Hepatocyte (in vitro differentiated cells): ENCODE results near the gene OR56A3. TPM values are rescaled to one million over a fixed set of nuclear protein-coding genes. Genes with fewer than 3 reads are reported as not detected.

Source experiments
- DNase-seq: peaks from one replicate; pipeline ENCODE4 v3.0.0-alpha.2; 2016; ENCODE audit warnings: low spot score
- H2AFZ ChIP-seq: fragments of 200-600 bp; sonication (generic); 2 replicates; pipeline ENCODE4 v1.6.0; 2016; ENCODE audit warnings: antibody characterized with exemption, mild to moderate bottlenecking
- H3K27ac ChIP-seq: fragments of 200-600 bp; sonication (generic); 2 replicates; pipeline ENCODE4 v1.5.1; 2016; ENCODE audit warnings: mild to moderate bottlenecking
- H3K27me3 ChIP-seq: fragments of 200-600 bp; sonication (generic); 2 replicates; pipeline ENCODE4 v1.6.1; 2016
- H3K36me3 ChIP-seq: fragments of 200-600 bp; sonication (generic); replicated peaks from 2 replicates; pipeline ENCODE4 v1.5.1; 2016; ENCODE audit warnings: low read depth; ENCODE audit not compliant: insufficient read depth
- H3K4me1 ChIP-seq: fragments of 200-600 bp; sonication (generic); 2 replicates; pipeline ENCODE4 v1.5.1; 2016; ENCODE audit warnings: mild to moderate bottlenecking, moderate library complexity; ENCODE audit not compliant: insufficient read depth
- H3K4me2 ChIP-seq: fragments of 200-600 bp; sonication (generic); 2 replicates; pipeline ENCODE4 v1.6.0; 2016
- H3K4me3 ChIP-seq: fragments of 200-600 bp; sonication (generic); 2 replicates; pipeline ENCODE4 v1.5.1; 2016; ENCODE audit warnings: mild to moderate bottlenecking
- H3K79me2 ChIP-seq: fragments of 200-600 bp; sonication (generic); 2 replicates; pipeline ENCODE4 v1.6.0; 2017; ENCODE audit warnings: mild to moderate bottlenecking
- H3K9me2 ChIP-seq: fragments of 200-600 bp; sonication (generic); replicated peaks from 2 replicates; pipeline ENCODE4 v1.6.0; 2017; ENCODE audit warnings: mild to moderate bottlenecking; ENCODE audit not compliant: insufficient read depth
- H3K9me3 ChIP-seq: fragments of 200-600 bp; sonication (generic); 2 replicates; pipeline ENCODE4 v1.5.1; 2016; ENCODE audit warnings: low read depth, mild to moderate bottlenecking
- H4K20me1 ChIP-seq: fragments of 200-600 bp; sonication (generic); 2 replicates; pipeline ENCODE4 v1.6.0; 2016; ENCODE audit warnings: mild to moderate bottlenecking; ENCODE audit not compliant: insufficient read depth, poor library complexity, severe bottlenecking
- EZH2 ChIP-seq: fragments of 200-600 bp; sonication (generic); IDR thresholded peaks from 2 replicates; pipeline ENCODE4 v1.6.1; 2016; ENCODE audit warnings: antibody characterized with exemption, mild to moderate bottlenecking, borderline replicate concordance
- EZH2phosphoT487 ChIP-seq: fragments of 200-600 bp; sonication (generic); IDR thresholded peaks from one replicate; pipeline ENCODE4 v1.6.1; 2018; ENCODE audit warnings: antibody characterized with exemption, mild to moderate bottlenecking, low read depth, moderate library complexity; ENCODE audit not compliant: unreplicated experiment, severe bottlenecking
- WGBS: methylation state at CpG from one replicate; pipeline ENCODE4 v1.1.6; 2016; ENCODE audit warnings: low lambda C conversion rate; ENCODE audit errors: missing lambda C conversion rate; 5-methylcytosine and 5-hydroxymethylcytosine counted together
- polyA plus RNA-seq: library from polyadenylated mRNA; unstranded; fragments of >200 nt; fragmentation: Nextera tagmentation; extraction: Ambion mirVana; gene quantifications from 2 replicates; pipeline ENCODE4 v1.2.1, GENCODE V29; 2016
- total RNA-seq: library from RNA; depleted of rRNA; stranded (reverse); fragments of >200 nt; gene quantifications from 2 replicates; pipeline ENCODE4 v1.2.3, GENCODE V29; 2014
- TF ChIP-seq, protein P1 (sequence below): fragments of 200-600 bp; sonication (generic); IDR thresholded peaks from 2 replicates; pipeline ENCODE4 v1.5.1; 2016; ENCODE audit warnings: antibody characterized with exemption, mild to moderate bottlenecking; ENCODE audit not compliant: poor library complexity

The OR56A3 gene
- total and polyA plus RNA-seq, 2 experiments from 2014 or later: not detected

DNA sequence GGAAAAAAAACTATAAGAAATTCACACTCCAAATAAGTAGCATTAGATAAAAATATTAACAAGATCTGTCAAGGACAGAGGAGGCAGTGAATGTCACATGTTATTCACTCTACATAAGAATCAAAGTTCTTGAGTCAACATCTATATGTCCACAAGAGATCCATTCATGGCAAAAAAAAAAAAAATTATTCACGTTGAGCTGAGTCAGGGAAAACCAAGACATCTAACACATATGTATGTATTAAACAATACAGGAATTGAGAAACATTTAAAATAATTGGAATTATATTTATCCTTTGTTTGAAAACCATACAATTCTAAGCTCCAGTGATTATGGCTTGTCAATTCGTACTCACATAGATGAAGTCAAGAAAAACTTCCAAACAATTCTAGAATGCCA is 24.9 kb downstream of the OR56A3 start:
- no peak for DNase-seq
- Histone ChIP-seq H4K20me1 (no peaks in the 10 kb centered on the region), H3K4me2 (no peak overlapping the region), H3K4me1 (no peaks in the 10 kb centered on the region), H3K4me3 (no peak overlapping the region), H3K27me3 (peaks cover 11% of the 10 kb centered on the region), H3K9me2 (no peaks in the 10 kb centered on the region), H3K27ac (no peak overlapping the region), H3K9me3 (no peaks in the 10 kb centered on the region), H3K36me3 (no peaks in the 10 kb centered on the region), H3K79me2 (no peaks in the 10 kb centered on the region), H2AFZ (no peak overlapping the region)
- TF ChIP-seq EZH2phosphoT487: no peak
- no peak for TF ChIP-seq EZH2
- TF ChIP-seq, protein P1, sequence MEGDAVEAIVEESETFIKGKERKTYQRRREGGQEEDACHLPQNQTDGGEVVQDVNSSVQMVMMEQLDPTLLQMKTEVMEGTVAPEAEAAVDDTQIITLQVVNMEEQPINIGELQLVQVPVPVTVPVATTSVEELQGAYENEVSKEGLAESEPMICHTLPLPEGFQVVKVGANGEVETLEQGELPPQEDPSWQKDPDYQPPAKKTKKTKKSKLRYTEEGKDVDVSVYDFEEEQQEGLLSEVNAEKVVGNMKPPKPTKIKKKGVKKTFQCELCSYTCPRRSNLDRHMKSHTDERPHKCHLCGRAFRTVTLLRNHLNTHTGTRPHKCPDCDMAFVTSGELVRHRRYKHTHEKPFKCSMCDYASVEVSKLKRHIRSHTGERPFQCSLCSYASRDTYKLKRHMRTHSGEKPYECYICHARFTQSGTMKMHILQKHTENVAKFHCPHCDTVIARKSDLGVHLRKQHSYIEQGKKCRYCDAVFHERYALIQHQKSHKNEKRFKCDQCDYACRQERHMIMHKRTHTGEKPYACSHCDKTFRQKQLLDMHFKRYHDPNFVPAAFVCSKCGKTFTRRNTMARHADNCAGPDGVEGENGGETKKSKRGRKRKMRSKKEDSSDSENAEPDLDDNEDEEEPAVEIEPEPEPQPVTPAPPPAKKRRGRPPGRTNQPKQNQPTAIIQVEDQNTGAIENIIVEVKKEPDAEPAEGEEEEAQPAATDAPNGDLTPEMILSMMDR: no peak
- 86% methylated on average over 2 of the region's 2 CpGs for WGBS

DNA sequence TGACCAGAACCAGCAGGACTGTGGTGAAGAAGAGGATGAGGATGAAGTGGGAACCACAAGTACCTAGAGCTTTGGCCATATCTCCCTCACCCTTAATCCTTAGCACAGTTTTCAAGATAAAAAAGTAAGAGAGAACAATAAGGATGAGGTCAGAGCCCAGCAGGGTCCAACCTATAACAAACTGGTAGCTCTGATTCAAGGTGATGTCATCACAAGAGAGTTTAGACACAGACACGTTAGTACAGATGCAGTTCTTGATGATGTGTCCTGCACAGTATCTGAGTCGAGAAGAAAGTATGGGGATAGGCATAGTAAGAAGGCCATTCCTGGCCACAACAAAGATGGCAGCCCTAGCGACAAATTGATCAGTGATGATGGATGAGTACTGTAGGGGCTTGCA is 25.7 kb downstream of the OR56A3 start:
- Histone ChIP-seq H2AFZ (no peak overlapping the region), H3K4me2 (no peak overlapping the region), H3K36me3 (no peaks in the 10 kb centered on the region), H3K4me1 (no peaks in the 10 kb centered on the region), H3K4me3 (no peak overlapping the region), H3K27me3 (peaks cover 11% of the 10 kb centered on the region), H4K20me1 (no peaks in the 10 kb centered on the region), H3K79me2 (no peaks in the 10 kb centered on the region), H3K9me2 (no peaks in the 10 kb centered on the region), H3K9me3 (no peaks in the 10 kb centered on the region), H3K27ac (no peak overlapping the region)
- no peak for DNase-seq
- no peak for TF ChIP-seq EZH2phosphoT487
- TF ChIP-seq, protein P1: no peak
- no peak for TF ChIP-seq EZH2
- WGBS: 66% methylated on average over 3 of the region's 3 CpGs

DNA sequence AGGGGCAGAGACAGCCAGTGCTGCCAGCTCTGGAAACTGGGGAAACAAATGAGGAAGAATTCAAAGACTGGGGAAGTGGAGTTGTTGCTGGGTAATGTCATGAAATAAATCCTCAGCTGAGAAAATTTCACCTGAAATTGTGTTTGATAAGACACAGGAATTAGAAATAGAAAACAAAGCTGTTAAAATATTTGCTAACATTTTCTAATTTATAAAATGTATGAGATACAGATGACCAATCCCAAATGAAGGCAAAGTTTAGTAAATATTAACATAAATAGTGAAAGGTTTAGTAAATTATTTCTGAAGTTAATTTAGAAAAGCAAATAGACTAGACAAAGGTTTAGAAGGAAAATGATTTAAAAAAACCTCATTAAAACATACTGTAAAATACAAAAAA is 26.3 kb downstream of the OR56A3 start, which contains the start of gene OR56A5:
OR56A5 (minus strand) TSS at position 101 of the 400 bp plus-strand sequence; CDS start at position 101, 0 bp downstream.
- Histone ChIP-seq H3K27me3 (peaks cover 11% of the 10 kb centered on the region), H3K4me1 (no peaks in the 10 kb centered on the region), H3K4me2 (no peak within 1 kb of the TSS), H3K27ac (no peak within 1 kb of the TSS), H4K20me1 (no peaks in the 10 kb centered on the region), H2AFZ (no peak within 1 kb of the TSS), H3K36me3 (no peaks in the 10 kb centered on the region), H3K4me3 (no peak within 1 kb of the TSS), H3K79me2 (no peaks in the 10 kb centered on the region), H3K9me3 (no peaks in the 10 kb centered on the region), H3K9me2 (no peaks in the 10 kb centered on the region)
- TF ChIP-seq EZH2 (no peak), EZH2phosphoT487 (no peak)
- TF ChIP-seq, protein P1: no peak
- no peak for DNase-seq

DNA sequence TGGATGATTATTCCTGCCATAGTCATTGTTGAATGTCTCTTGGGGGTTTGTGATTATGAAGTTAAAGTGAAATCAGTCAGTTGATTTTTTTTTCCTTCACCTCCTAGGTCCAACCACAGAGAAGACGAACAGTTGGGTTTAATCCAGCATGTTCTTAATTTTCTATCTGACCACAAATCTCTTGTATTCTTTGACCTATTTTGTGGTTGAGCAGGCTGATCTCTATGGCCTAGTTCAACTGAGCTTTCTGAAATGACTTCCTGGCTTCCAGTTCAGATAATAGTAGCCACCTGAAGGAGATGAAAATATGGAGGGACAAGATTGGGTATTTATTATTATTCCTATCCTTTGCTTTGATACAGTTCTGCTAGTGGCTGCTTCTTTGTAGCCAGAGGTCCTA is 31.5 kb downstream of the OR56A3 start:
- Histone ChIP-seq H4K20me1 (no peaks in the 10 kb centered on the region), H3K36me3 (no peaks in the 10 kb centered on the region)

More for the DNA sequence above, 31.5 kb downstream of the OR56A3 start:
- Histone ChIP-seq H3K4me3 (no peak overlapping the region), H3K4me2 (no peak overlapping the region), H3K4me1 (no peaks in the 10 kb centered on the region), H3K9me3 (no peaks in the 10 kb centered on the region), H3K27me3 (peaks cover 11% of the 10 kb centered on the region), H3K79me2 (no peaks in the 10 kb centered on the region), H2AFZ (no peak overlapping the region), H3K9me2 (no peaks in the 10 kb centered on the region), H3K27ac (no peak overlapping the region)
- no peak for DNase-seq
- TF ChIP-seq EZH2phosphoT487: no peak
- no peak for TF ChIP-seq EZH2
- TF ChIP-seq, protein P1: no peak
- 83% methylated on average over 1 of the region's 1 CpG for WGBS
